NCI-H2196 treated with DMSO at 0.1 percent for 48 hours (cell line): ENCODE data around the gene SYT6.

Experiments
- DNase-seq: peaks from one replicate; lab custom pipeline; 2025; ENCODE audit not compliant: unreplicated experiment; lab: John Stamatoyannopoulos, UW

Gene SYT6

DNA sequence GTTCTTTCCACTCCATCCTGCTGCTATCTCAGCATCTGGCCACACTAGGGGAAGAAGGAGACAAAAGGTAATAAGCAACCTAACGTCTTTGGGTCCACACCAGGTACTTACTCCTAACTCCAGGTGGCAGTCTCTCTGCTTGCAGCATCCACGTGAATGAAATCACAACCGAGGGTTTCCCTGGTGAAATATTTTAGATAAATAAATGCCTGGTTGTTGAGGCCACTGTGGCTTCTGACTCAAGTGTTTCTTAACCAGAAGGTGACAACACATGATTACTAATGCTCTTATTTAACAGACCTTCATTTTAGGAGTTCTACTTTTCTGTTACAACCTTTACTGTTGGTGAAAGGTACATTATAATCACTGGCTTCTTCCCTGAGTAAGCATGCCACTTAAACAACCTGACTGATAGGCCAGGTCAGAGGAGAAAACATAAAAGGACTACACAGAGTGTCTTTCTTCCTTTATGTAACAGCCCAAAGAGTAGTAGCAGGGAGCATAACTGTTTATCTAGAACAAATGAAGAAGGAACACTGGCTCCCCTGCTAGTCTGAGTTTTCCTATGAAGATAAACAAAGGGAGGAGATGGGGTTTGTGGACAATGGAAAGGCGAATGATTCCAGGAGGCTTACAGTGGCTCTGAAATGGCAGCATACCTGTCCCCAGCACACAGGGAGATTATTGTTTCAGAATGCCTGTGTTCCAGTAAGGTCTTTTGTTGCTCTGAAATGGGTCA lies 59.9 kb downstream of the SYT6 start:
- DNase-seq, result no peak

- DNase-seq, result no peak
These were observed 61.2 kb downstream of the SYT6 start for GRCh38 chr1:114092186-114093062.

- DNase-seq, result no peak
These were observed 62.0 kb downstream of the SYT6 start for GRCh38 chr1:114091711-114092110.

DNA sequence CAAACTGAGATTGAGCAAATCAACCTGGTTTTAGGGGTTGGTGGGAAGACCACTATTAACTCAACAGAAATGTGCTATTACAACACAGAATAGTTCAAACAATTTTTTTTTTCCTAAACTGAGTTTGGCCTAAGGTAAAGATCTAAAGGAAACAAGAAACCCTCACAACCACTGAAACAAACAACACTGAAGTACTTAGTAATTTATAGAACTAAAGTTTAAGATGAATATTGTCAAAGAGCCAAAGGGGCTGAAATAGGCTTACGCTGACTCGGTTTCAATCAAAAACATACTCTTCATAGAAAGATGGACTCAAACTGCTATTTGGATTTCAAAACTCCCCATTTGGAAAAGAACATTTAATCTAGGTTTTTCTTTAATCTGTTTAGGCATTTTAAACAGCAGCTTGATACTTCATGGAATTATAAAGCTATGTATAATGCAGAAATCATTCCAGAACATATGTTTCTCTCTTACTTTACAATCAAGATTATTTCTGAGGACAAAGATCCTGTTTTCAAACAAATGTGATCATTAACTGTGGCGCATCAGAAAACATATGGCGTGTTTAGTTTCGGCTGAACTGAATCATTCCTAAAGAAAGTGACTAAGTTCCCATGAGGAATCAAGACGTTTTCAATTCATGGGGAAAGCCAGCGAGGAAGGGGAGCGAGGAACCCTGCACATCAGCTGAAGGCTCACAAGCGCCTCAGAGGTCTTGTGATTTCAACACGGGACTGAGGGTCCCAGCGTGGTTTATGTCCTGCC lies 62.7 kb downstream of the SYT6 start:
- no peak for DNase-seq

GRCh38 chr1:114089502-114090138 lies 64.0 kb downstream of the SYT6 start:
- DNase-seq, result no peak

GRCh38 chr1:114088392-114089299 lies 65.0 kb downstream of the SYT6 start:
- no peak for DNase-seq

- DNase-seq, result no peak
These were observed 66.2 kb downstream of the SYT6 start for GRCh38 chr1:114087495-114087894.

DNA sequence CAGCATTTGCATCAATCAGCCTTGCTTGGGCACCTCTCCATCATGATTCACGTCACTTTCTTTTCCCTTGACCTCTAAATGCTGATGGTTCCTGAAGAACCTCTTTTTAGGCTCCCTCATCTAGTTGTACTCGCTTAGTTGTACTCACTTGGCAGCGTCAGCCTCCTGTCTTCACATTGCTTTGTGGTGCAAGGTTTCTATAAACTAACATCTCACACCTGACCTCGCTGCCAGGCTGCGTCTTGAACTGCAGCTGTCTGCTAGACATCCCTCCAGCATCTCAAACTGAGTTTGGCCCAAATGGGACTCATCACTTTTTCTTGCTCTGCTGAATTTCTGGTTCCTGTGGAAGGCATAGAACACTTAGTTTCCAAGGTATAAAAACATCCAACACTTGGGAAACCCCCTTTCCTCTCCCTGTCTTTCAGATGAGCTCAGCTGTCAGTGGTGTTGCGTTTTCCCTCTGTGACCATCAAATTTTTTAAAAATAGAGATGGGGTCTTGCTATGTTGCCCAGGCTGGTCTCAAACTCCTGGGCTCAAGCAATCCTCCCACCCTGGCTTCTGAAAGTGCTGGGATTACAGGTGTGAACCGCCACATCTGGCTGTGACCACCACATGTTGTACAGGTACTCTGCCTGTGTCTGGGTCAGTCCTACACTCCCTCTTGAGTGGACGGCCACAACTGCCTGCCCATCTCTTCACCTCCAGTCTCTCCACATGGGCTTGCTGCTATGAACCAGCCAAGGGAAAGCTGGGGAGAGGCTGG lies 66.9 kb downstream of the SYT6 start:
- DNase-seq, result no peak

- DNase-seq, result no peak
These were observed 70.6 kb downstream of the SYT6 start for GRCh38 chr1:114082867-114083585.

DNA sequence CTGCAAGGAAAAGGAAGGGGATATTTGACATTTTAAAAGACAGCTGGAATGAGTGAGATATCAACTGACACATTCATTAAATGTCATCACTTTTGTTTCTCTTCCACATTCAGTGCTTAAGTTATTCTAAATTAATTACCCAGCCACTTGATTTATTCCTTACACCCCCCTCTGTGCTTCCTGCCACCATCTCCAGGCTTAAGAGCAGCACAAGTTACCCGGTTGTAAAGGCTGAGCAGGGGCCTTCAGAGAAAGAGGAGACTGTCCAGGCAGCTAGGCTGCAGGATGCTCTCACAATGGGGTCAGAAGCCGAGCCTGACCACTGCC lies 71.4 kb downstream of the SYT6 start:
- DNase-seq, result no peak

GRCh38 chr1:114081437-114082303 lies 72.0 kb downstream of the SYT6 start:
- no peak for DNase-seq

- no peak for DNase-seq
These were observed 72.9 kb downstream of the SYT6 start for GRCh38 chr1:114080511-114081436.

- DNase-seq, result no peak
These were observed 74.0 kb downstream of the SYT6 start for GRCh38 chr1:114079596-114080190.

DNA sequence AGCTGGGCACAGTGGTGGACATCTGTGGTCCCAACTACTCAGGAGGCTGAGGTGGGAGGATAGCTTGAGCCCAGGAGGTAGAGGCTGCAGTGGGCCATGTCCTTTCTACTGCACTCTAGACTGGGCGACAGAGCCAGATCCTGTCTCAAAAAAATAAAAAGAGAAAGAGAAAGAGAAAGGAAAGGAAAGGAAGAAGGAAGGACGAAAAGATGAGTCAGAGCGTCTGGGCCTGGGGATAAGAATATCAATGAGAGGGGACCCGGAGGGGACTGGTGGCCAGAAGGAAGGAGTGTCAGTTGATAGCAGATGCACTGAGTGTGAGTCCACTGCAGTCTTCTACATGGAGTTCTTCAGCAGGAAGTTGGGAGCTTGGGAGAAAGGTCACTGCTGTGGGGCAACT lies 75.6 kb downstream of the SYT6 start:
- no peak for DNase-seq

DNA sequence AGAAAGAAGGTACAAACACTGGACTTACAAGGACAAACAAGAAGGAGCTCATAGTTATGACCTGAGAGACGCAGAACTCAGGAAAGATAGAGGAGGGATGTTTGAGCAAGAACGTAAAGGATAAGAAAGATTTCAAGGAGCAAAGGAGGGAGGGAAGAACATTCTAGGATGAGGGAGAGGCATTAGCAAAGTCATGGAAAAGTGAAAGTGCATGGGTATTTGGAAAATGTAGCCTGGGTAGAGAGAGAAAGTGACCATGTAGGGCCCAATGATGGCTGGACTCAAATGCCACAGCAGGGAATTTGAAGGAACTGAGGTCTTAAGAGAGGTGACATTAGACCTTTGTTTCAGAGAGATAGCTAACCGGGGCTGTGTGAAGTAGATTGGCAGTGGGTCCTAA lies 76.5 kb downstream of the SYT6 start:
- DNase-seq, result no peak

DNA sequence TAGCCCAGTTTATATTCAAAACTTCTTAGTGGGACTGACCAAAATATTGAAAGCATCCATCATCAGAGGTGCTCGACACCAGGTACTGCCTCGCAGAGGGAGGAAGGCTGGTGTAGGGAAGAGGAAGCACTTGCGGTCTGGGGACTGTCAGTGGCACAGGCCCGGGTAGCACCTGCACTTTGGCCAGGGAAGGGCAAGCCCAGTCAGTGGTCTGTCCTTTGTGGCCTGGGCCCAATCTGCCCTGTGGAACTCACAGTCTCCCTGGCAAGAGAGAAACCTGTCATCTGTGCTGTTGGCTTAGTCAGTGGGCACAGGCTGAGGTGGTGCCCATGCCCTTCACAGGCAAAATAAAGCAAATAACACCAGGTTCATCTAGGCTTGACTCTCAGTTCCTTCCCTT lies 77.4 kb downstream of the SYT6 start:
- no peak for DNase-seq
